NCI-H1105 treated with DMSO at 0.1 percent for 48 hours (cell line): ENCODE results near the gene C2CD2.
"Not testable (repeated sequence)": the region's sequence is repeated elsewhere in the genome, so short reads cannot be mapped to it uniquely, and the experiment has no call there.

ENCODE experiments used
- DNase-seq: peaks from one replicate; lab custom pipeline; 2025; lab: John Stamatoyannopoulos, UW

Gene C2CD2

GRCh38 chr21:41974752-41975053 lies 20.9 kb upstream of the C2CD2 start:
- DNase-seq: no peak

- no peak for DNase-seq
Measured at GRCh38 chr21:41973861-41974751, 20.3 kb upstream of the C2CD2 start.

GRCh38 chr21:41973427-41973831 lies 19.6 kb upstream of the C2CD2 start:
- DNase-seq: no peak

GRCh38 chr21:41972511-41973205 lies 18.8 kb upstream of the C2CD2 start:
- DNase-seq: no peak

- DNase-seq: no peak
Measured at GRCh38 chr21:41971891-41972290, 18.1 kb upstream of the C2CD2 start.

GRCh38 chr21:41970751-41971653 lies 17.2 kb upstream of the C2CD2 start:
- DNase-seq: no peak

- DNase-seq: no peak
Measured at GRCh38 chr21:41970106-41970391, 16.2 kb upstream of the C2CD2 start.

GRCh38 chr21:41967708-41968107 lies 13.9 kb upstream of the C2CD2 start:
- no peak for DNase-seq

- no peak for DNase-seq
Measured at GRCh38 chr21:41966872-41967621, 13.2 kb upstream of the C2CD2 start.

- DNase-seq: no peak
Measured at GRCh38 chr21:41966041-41966833, 12.4 kb upstream of the C2CD2 start.

GRCh38 chr21:41965461-41966013 lies 11.7 kb upstream of the C2CD2 start:
- no peak for DNase-seq

GRCh38 chr21:41965045-41965444 lies 11.2 kb upstream of the C2CD2 start:
- DNase-seq: no peak

GRCh38 chr21:41964171-41964570 lies 10.4 kb upstream of the C2CD2 start:
- no peak for DNase-seq

- DNase-seq: no peak
Measured at GRCh38 chr21:41962425-41962966, 8.7 kb upstream of the C2CD2 start.

- no peak for DNase-seq
Measured at GRCh38 chr21:41961753-41962152, 7.9 kb upstream of the C2CD2 start.

GRCh38 chr21:41961282-41961701 lies 7.5 kb upstream of the C2CD2 start:
- DNase-seq: no peak

GRCh38 chr21:41960386-41960785 lies 6.6 kb upstream of the C2CD2 start:
- no peak for DNase-seq

- DNase-seq: not testable (repeated sequence)
Measured at GRCh38 chr21:41959697-41960096, 5.9 kb upstream of the C2CD2 start.

GRCh38 chr21:41958886-41959563 lies 5.2 kb upstream of the C2CD2 start:
- no peak for DNase-seq
